OCI-LY3 (cell line): ENCODE data around the gene IFI16.
"Not testable (repeated sequence)": the region's sequence is repeated elsewhere in the genome, so short reads cannot be mapped to it uniquely, and the experiment has no call there.

Experiments used
- CTCF ChIP-seq: fragments of 200-600, 300-600 bp; sonication (generic); IDR thresholded peaks from 2 replicates; pipeline ENCODE4 v1.5.1; 2014; ENCODE audit warnings: antibody characterized with exemption, low read length, low read depth
- EZH2phosphoT487 ChIP-seq: fragments of 200-600 bp; shearing (Covaris generic); IDR thresholded peaks from 2 replicates; pipeline ENCODE4 v1.6.1; 2018; ENCODE audit warnings: antibody characterized with exemption, mixed run types, low read depth

GRCh38 chr1:159006210-159006807 lies 3.4 kb upstream of the IFI16 start:
- TF ChIP-seq CTCF, EZH2phosphoT487: not testable (repeated sequence)
